DMS79 treated with DMSO at 0.1 percent for 48 hours (cell line): ENCODE results near the gene BRD9.
A peak's percentile ranks its signal among the peaks of the same experiment; 100 is the strongest.

Experiments used
- DNase-seq: peaks from one replicate; lab custom pipeline; 2025; lab: John Stamatoyannopoulos, UW

Gene BRD9

GRCh38 chr5:878125-878524 is 14.5 kb downstream of the BRD9 start:
- DNase-seq = no peak

GRCh38 chr5:876398-877365 is 15.9 kb downstream of the BRD9 start:
- no peak for DNase-seq

- no peak for DNase-seq
These were observed 16.7 kb downstream of the BRD9 start for GRCh38 chr5:875931-876330.

- no peak for DNase-seq
These were observed 19.3 kb downstream of the BRD9 start for GRCh38 chr5:873328-873727.

GRCh38 chr5:872301-872700 is 20.3 kb downstream of the BRD9 start:
- no peak for DNase-seq

- no peak for DNase-seq
These were observed 20.9 kb downstream of the BRD9 start for GRCh38 chr5:871596-872298.

- DNase-seq = no peak
These were observed 21.6 kb downstream of the BRD9 start for GRCh38 chr5:870956-871355.

- no peak for DNase-seq
These were observed 24.0 kb downstream of the BRD9 start for GRCh38 chr5:868428-869135.

- DNase-seq = no peak
These were observed 25.2 kb downstream of the BRD9 start for GRCh38 chr5:867300-867870.

- DNase-seq = no peak
These were observed 26.8 kb downstream of the BRD9 start for GRCh38 chr5:865771-866170.

GRCh38 chr5:865168-865521 is 27.5 kb downstream of the BRD9 start:
- no peak for DNase-seq

- DNase-seq = no peak
These were observed 28.0 kb downstream of the BRD9 start for GRCh38 chr5:864492-865167.

GRCh38 chr5:863244-863805 is 29.3 kb downstream of the BRD9 start:
- DNase-seq = no peak

- DNase-seq = peak; percentile 84
These were observed 30.0 kb downstream of the BRD9 start for GRCh38 chr5:862367-863243.

GRCh38 chr5:861442-862366 is 30.9 kb downstream of the BRD9 start:
- no peak for DNase-seq

GRCh38 chr5:860506-861150 is 32.0 kb downstream of the BRD9 start:
- no peak for DNase-seq

- no peak for DNase-seq
These were observed 32.8 kb downstream of the BRD9 start for GRCh38 chr5:859798-860296.

GRCh38 chr5:859391-859790 is 33.2 kb downstream of the BRD9 start:
- DNase-seq = no peak

GRCh38 chr5:858726-859125 is 33.9 kb downstream of the BRD9 start:
- no peak for DNase-seq
